Neural progenitor cell (in vitro differentiated cells): ENCODE measurements around the gene INSRR.

Experiments used
- EZH2 ChIP-seq: fragments of 200-600 bp; sonication (generic); IDR thresholded peaks from 2 replicates; pipeline ENCODE4 v1.6.1; 2017; ENCODE audit warnings: antibody characterized with exemption, mild to moderate bottlenecking, moderate library complexity
- EZH2phosphoT487 ChIP-seq: fragments of 200-600 bp; sonication (generic); IDR thresholded peaks from 2 replicates; pipeline ENCODE4 v1.6.1; 2017; ENCODE audit warnings: antibody characterized with exemption
- TF ChIP-seq, protein P1 (sequence below): fragments of 200-600 bp; sonication (generic); IDR thresholded peaks from 2 replicates; pipeline ENCODE4 v1.5.1; 2017; ENCODE audit warnings: antibody characterized with exemption, mild to moderate bottlenecking

GRCh38 chr1:156804026-156804425, 54.9 kb downstream of the INSRR start:
- TF ChIP-seq, protein P1, sequence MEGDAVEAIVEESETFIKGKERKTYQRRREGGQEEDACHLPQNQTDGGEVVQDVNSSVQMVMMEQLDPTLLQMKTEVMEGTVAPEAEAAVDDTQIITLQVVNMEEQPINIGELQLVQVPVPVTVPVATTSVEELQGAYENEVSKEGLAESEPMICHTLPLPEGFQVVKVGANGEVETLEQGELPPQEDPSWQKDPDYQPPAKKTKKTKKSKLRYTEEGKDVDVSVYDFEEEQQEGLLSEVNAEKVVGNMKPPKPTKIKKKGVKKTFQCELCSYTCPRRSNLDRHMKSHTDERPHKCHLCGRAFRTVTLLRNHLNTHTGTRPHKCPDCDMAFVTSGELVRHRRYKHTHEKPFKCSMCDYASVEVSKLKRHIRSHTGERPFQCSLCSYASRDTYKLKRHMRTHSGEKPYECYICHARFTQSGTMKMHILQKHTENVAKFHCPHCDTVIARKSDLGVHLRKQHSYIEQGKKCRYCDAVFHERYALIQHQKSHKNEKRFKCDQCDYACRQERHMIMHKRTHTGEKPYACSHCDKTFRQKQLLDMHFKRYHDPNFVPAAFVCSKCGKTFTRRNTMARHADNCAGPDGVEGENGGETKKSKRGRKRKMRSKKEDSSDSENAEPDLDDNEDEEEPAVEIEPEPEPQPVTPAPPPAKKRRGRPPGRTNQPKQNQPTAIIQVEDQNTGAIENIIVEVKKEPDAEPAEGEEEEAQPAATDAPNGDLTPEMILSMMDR = no peak
- TF ChIP-seq EZH2 (no peak), EZH2phosphoT487 (no peak)
